ENCODE results near the gene ARSD. TPM values are rescaled to one million over a fixed set of nuclear protein-coding genes. Genes with fewer than 3 reads are reported as not detected.

ARSD gene
- total RNA-seq, 1 donor from 2014 or later = 19.8 TPM

GRCh38 chrX:2875798-2876399, 53.2 kb downstream of the ARSD start:
- H3K36me3 Mint-ChIP-seq (ENCODE audit: low read depth, unreplicated experiment) = peaks cover 7% of the 10 kb centered on the region
- H3K27ac Mint-ChIP-seq (ENCODE audit: unreplicated experiment) = no peak overlapping the region
- H3K27me3 Mint-ChIP-seq (ENCODE audit: unreplicated experiment) = peaks cover 2% of the 10 kb centered on the region
- H3K4me3 Mint-ChIP-seq (ENCODE audit: unreplicated experiment) = no peak overlapping the region
- peak; percentile 36 for TF ChIP-seq CTCF (IDR thresholded peaks at IDR 0.05; ENCODE audit: unreplicated experiment)
- H3K9me3 Mint-ChIP-seq (ENCODE audit: unreplicated experiment) = no peaks in the 10 kb centered on the region
- no peaks in the 10 kb centered on the region for H3K4me1 Mint-ChIP-seq (ENCODE audit: unreplicated experiment)
- DNase-seq (ENCODE audit: low spot score) = no peak

DNA sequence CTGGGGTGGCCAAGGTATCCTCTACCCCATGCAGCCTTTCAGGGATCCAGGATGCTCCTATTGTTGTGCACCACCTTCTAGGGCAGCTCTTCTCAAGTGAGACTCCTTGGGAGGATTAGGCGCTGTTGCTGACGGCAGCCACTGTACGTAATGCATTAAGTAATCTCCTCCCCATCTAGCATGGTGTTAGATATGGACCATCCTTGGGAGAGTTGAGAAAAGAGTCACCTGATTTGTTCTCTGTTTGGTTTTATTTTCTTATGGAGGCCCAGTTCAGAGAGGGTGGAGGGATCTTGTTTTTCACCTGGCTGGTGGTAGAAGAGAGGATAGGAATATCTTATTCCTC, 54.0 kb downstream of the ARSD start:
- TF ChIP-seq CTCF (IDR thresholded peaks at IDR 0.05; ENCODE audit: unreplicated experiment) = no peak
- Mint-ChIP-seq H3K4me1 (ENCODE audit: unreplicated experiment) (no peaks in the 10 kb centered on the region), H3K36me3 (ENCODE audit: low read depth, unreplicated experiment) (peaks cover 7% of the 10 kb centered on the region), H3K27me3 (ENCODE audit: unreplicated experiment) (peaks cover 2% of the 10 kb centered on the region), H3K4me3 (ENCODE audit: unreplicated experiment) (no peak overlapping the region), H3K27ac (ENCODE audit: unreplicated experiment) (no peak overlapping the region), H3K9me3 (ENCODE audit: unreplicated experiment) (no peaks in the 10 kb centered on the region)
- no peak for DNase-seq (ENCODE audit: low spot score)

DNA sequence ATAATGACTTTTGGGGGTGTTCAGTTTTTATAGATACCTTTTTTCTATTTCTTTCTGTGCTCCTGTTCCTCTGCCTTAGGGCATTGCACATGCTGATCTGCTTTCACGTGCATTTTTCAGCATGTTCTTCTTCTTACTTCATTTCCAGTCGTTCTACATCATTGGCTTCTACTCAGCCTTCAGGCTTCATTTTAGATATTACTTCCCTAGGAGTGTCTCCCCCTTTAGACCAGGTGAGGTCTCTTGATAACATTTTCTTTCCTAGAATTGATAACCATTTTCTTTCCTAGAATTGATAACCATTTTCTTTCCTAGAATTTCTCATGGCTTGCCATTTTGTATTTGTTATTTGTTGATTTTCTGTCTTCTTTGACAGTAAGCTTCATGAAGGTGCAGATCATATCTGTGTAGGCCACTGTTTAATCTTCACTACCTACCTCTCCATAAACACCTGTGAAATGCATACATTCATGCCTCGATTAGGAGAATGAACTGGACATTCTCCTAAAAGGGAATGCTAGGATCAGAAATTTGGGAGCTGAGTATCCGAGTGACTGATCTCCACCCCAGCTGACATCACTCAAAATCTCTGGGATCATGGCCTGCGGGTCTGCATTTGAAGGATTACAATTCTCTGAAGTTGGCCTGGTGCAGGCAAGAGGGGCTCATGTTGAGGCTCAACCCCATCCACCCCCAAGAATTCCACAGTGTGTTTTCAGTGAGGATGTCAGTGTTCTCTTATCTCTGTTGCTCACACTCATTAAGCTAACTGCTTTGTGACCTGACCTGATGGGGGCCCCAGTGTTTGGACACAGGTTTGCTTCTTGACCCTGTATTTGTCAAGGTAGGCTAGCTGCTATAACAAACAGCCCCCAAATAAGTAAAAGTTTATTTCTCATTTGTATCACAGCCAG, 54.7 kb downstream of the ARSD start:
- H3K27me3 Mint-ChIP-seq (ENCODE audit: unreplicated experiment) = peaks cover under 1% of the 10 kb centered on the region
- peaks cover 7% of the 10 kb centered on the region for H3K36me3 Mint-ChIP-seq (ENCODE audit: low read depth, unreplicated experiment)
- H3K4me1 Mint-ChIP-seq (ENCODE audit: unreplicated experiment) = no peaks in the 10 kb centered on the region

DNA sequence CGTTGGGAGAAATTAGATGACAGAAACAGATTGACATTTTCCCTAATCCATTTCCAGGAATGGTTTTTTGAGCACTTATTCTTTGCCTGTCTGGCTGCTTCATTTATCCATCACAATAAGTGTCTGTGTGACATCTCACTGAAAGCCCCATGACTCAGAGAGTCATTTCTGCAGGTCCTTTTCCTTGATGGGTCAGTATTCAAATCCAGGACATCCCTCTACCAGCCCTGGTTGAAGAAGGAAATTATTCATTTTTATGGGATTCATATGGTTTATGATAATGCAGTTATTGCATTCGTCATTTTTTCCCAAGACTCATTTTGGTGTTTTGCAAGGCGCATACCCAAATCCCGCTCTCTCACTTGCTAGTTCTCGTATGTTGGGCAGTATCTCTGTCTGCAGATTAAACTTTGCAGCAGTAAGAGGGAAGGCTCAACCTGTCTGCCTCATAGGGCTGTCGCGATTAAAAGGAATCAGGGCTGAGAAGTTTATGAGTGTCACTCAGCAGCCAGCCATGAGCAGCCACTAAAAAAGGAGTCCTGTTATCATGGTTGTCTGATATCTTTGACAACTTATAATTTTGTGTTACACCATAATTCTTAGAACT, 56.4 kb downstream of the ARSD start:
- Mint-ChIP-seq H3K4me1 (ENCODE audit: unreplicated experiment) (no peaks in the 10 kb centered on the region), H3K36me3 (ENCODE audit: low read depth, unreplicated experiment) (peaks cover 7% of the 10 kb centered on the region), H3K4me3 (ENCODE audit: unreplicated experiment) (no peak overlapping the region), H3K27me3 (ENCODE audit: unreplicated experiment) (no peaks in the 10 kb centered on the region), H3K27ac (ENCODE audit: unreplicated experiment) (no peak overlapping the region), H3K9me3 (ENCODE audit: unreplicated experiment) (no peaks in the 10 kb centered on the region)
- no peak for TF ChIP-seq CTCF (IDR thresholded peaks at IDR 0.05; ENCODE audit: unreplicated experiment)
- no peak for DNase-seq (ENCODE audit: low spot score)

More for the DNA sequence above, 54.7 kb downstream of the ARSD start:
- Mint-ChIP-seq H3K27ac (ENCODE audit: unreplicated experiment) (no peak overlapping the region), H3K9me3 (ENCODE audit: unreplicated experiment) (no peaks in the 10 kb centered on the region), H3K4me3 (ENCODE audit: unreplicated experiment) (no peak overlapping the region)
- no peak for TF ChIP-seq CTCF (IDR thresholded peaks at IDR 0.05; ENCODE audit: unreplicated experiment)
- DNase-seq (ENCODE audit: low spot score) = no peak

Data from endothelial cell (in vitro differentiated cells).